KOPT-K1 (cell line): ENCODE measurements around the gene ZNF135.

Source experiments
- H3K27ac ChIP-seq: fragments of 200-600 bp; sonication (generic); 2 replicates; pipeline ENCODE4 v1.5.1; 2016; ENCODE audit warnings: antibody characterized with exemption, mild to moderate bottlenecking, low read depth, low read length; ENCODE audit not compliant: poor library complexity, severe bottlenecking
- H3K36me3 ChIP-seq: fragments of 200-600 bp; sonication (generic); 2 replicates; pipeline ENCODE4 v1.5.1; 2017; ENCODE audit warnings: antibody characterized with exemption, mild to moderate bottlenecking, low read length, moderate library complexity; ENCODE audit not compliant: insufficient read depth
- H3K9me3 ChIP-seq: fragments of 200-600 bp; sonication (generic); 2 replicates; pipeline ENCODE4 v1.5.1; 2017; ENCODE audit warnings: antibody characterized with exemption, low read length, mild to moderate bottlenecking; ENCODE audit not compliant: insufficient read depth, poor library complexity, severe bottlenecking

The ZNF135 gene

GRCh38 chr19:58040751-58041525 lies 18.1 kb upstream of the ZNF135 start:
- no peaks in the 10 kb centered on the region for H3K36me3 ChIP-seq
- H3K27ac ChIP-seq = no peak overlapping the region
- peaks cover 69% of the 10 kb centered on the region for H3K9me3 ChIP-seq

DNA sequence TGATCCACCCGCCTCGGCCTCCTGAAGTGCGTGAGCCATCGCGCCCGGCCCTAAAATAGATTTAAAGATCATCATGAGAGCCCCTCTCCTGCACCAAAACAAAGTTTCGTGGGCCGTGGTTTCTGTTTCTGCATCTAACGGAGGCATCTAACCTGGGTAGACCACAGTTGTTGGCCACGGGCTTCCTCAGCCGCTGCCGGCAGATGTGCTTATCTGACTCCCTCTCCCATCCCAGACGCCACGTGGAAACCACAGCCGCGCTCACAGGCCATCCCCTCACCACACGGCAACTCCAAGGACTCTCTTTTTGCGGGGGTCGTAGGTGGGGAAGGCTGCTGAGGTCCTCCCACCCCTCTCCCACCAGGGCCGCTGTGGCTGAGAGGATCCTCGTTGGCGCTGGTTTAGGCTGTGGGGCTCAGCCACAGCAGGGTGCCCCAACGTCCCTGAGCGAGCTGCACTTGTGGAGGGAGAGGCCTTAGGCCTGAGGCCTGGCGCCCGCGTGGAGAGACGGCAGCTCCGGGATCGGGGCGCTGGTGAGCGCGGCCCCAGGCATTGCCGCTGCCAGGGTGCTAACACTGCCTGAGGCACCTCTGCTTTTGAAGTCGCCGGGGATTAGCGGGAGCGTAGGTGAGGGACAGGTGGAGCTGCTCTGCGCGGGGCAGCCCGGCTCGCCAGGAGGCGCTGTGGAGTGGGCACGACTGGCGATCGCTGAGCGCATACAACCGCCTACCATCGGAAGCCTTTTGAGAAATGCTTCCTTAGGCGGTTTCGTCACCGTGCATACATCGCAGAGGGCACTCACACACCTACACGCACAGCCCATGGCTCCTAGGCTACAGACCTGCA lies 16.4 kb upstream of the ZNF135 start:
- Histone ChIP-seq H3K9me3 (peaks cover 84% of the 10 kb centered on the region), H3K36me3 (no peaks in the 10 kb centered on the region), H3K27ac (no peak overlapping the region)

DNA sequence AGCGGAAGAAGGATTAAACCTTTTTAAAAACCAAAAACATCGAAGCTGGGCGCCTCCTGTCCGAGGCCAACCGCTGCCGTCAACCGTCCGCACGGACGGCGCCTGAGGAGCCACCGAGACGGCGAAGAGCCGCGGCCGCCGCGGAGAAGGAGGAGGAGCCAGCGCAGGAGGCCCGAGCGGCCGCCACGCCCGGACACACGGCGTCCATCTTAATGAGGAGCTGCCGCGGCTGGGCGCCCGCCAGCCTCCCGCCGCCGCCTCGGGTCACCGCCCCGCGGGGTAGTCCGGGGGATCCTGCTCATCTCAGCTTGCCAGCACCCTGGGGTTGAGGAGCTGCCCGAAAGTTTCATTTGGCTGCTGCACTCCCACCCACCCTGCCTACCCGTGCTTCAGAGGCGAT lies 14.7 kb upstream of the ZNF135 start:
- H3K36me3 ChIP-seq = no peaks in the 10 kb centered on the region
- H3K9me3 ChIP-seq = peaks cover 89% of the 10 kb centered on the region
- H3K27ac ChIP-seq = no peak overlapping the region

DNA sequence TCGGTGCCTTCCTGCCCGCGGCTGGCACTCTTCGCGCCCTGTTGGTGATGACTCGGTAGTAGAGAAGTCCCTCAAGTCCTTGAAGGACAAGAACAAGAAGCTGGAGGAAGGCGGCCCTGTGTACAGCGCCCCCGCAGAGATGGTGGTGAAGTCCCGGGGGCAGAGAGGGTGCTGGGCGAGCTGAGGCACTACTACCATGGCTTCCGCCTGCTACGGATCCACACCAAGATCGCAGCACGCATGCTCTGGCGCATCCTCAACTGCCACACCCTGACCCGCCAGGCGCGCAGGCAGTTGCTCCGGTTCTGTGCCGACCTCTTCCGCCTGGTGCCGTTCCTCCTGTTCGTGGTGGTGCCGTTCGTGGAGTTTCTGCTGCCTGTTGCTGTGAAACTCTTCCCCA lies 14.2 kb upstream of the ZNF135 start:
- Histone ChIP-seq H3K27ac (no peak overlapping the region), H3K36me3 (no peaks in the 10 kb centered on the region), H3K9me3 (peaks cover 92% of the 10 kb centered on the region)

GRCh38 chr19:58045411-58046050 lies 13.6 kb upstream of the ZNF135 start:
- H3K9me3 ChIP-seq = peaks cover 89% of the 10 kb centered on the region
- no peaks in the 10 kb centered on the region for H3K36me3 ChIP-seq
- H3K27ac ChIP-seq = no peak overlapping the region

GRCh38 chr19:58046856-58047255 lies 12.2 kb upstream of the ZNF135 start:
- peaks cover 90% of the 10 kb centered on the region for H3K9me3 ChIP-seq
- H3K36me3 ChIP-seq = no peaks in the 10 kb centered on the region
- H3K27ac ChIP-seq = no peak overlapping the region

DNA sequence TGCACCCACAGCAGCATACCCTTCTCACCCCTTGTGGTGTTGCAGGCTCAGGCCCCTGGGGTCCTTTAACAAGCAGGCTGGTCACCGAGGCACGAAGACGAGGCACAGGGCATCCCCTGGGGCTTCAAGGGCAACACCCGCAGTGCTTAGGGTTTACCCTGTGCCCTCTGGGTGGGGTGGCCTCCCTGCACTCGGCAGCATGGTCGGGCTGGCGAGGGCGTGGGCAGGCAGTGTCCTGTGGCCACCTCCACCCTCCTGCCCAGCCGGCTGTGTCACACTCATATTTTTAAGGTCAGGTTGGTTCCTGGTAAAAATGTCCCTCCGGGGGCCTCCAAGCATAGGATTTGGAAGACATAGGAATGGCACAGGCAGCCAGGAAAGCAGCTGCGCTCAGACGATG lies 11.4 kb upstream of the ZNF135 start:
- Histone ChIP-seq H3K9me3 (peaks cover 92% of the 10 kb centered on the region), H3K36me3 (no peaks in the 10 kb centered on the region), H3K27ac (no peak overlapping the region)

DNA sequence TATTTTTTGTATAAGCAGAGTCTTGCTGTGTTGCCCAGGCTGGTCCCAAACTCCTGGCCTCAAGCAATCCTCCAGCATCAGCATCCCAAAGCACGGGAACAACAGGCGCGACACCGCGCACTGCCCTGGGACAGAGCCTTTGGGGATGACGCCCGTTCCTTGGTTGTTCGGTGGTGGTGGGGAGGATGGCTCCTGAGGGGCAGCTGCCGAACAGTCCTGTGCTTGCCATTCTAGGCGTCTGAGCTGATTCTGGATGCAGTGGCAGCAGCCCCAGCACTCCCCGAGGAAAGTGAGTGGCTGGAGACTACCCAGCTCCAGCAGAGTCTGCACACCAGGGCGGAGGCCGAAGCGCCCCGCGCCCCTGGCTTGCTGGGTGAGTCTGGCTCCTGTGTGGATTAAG lies 6.8 kb upstream of the ZNF135 start:
- Histone ChIP-seq H3K9me3 (peaks cover 92% of the 10 kb centered on the region), H3K36me3 (no peaks in the 10 kb centered on the region), H3K27ac (no peak overlapping the region)

DNA sequence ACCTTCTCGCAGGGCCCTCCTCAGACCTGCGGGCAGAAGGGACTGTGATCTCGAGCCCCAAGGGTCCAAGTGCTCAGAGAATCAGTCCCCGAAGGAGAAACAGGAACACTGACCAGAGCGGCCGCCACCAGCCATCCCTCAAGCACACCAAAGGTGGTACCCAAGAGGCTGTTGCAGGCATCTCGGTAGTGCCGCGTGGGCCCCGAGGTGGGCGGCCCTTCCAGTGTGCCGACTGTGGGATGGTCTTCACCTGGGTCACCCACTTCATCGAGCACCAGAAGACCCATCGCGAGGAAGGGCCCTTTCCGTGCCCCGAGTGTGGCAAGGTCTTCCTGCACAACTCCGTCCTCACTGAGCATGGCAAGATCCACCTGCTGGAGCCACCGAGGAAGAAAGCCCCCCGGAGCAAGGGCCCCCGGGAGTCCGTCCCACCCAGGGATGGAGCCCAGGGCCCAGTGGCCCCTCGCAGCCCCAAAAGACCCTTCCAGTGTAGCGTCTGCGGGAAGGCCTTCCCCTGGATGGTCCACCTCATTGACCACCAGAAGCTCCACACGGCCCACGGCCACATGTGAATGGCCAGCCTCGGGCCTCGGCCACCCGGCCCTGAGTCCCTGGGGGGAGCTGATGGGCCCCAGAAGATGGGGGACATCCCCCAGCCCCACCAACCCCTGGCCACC lies 5.5 kb upstream of the ZNF135 start:
- Histone ChIP-seq H3K9me3 (peaks cover 81% of the 10 kb centered on the region), H3K27ac (no peak overlapping the region), H3K36me3 (no peaks in the 10 kb centered on the region)

DNA sequence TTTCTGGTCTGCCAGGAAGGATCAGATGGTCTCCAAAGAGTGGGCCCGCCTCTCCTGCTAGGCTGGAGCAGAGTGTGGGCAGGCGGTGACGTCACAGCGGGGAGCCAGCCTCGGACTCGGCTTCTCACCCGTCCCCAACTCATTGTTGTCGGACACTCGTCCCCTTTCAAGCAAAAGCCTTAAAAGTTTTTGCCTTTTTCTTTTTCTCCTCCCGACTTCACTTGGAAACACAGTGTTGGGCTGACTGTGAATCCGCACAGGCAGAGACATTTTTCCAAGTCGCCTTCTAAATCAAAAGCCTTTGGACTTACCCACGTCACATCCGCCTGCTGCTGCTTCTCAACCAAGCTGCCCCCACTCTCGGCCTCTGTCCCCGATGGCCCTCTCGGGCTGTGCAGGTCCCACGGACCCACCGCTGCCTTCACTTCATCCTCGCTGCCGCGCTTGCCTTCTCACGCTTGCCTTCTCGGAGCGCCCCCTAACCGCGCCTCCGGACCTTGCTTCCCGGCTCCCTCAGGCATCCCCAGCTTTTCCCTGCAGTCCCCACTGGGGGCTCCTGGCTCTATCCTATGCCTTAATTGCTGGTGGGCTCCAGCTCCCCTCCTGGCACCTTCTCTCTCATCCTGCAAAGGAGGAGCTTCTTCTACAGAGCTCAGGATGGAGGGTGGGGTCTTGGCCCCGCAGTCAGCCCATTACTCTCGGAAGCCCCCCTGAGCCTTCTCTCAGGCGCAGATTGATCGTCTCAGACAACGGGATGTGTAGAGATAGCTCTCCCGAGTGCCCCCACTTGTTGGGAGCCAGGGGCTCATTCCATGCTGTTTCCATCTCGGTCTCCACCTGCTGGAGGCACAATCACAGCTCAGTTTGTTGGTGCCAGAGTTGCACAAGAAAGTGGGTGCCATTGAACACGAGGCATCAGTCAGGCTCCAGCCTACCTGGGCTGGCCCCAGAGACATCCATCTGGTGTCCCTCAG lies 3.9 kb upstream of the ZNF135 start:
- Histone ChIP-seq H3K36me3 (no peaks in the 10 kb centered on the region), H3K9me3 (peaks cover 82% of the 10 kb centered on the region), H3K27ac (no peak overlapping the region)

- H3K9me3 ChIP-seq = peaks cover 78% of the 10 kb centered on the region
- no peaks in the 10 kb centered on the region for H3K36me3 ChIP-seq
- H3K27ac ChIP-seq = no peak overlapping the region
Observed at GRCh38 chr19:58056261-58056660, 2.8 kb upstream of the ZNF135 start.

- Histone ChIP-seq H3K27ac (no peak overlapping the region), H3K9me3 (peaks cover 72% of the 10 kb centered on the region), H3K36me3 (no peaks in the 10 kb centered on the region)
Observed at GRCh38 chr19:58056861-58057260, 2.2 kb upstream of the ZNF135 start.

DNA sequence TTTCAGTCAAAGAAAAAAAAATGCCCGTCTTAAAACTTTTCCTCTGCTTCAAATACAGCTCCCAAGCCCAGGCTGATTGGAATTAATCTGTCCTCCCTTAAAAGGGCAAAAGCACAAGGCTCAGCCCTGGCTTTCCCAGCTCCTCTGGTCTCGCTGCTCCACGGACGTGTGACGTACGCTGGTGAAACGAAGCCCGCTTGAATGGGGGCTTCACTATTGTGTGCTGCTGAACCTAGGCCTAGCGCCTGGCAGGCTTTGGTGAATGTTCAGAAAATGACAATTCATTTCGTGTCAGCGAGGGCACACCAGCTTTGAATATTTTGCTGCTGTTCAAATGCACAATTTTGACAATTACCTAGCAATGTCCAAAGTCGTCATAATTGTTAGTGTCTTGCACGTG lies 615 bp upstream of the ZNF135 start:
- H3K36me3 ChIP-seq = no peaks in the 10 kb centered on the region
- H3K27ac ChIP-seq = no peak overlapping the region

DNA sequence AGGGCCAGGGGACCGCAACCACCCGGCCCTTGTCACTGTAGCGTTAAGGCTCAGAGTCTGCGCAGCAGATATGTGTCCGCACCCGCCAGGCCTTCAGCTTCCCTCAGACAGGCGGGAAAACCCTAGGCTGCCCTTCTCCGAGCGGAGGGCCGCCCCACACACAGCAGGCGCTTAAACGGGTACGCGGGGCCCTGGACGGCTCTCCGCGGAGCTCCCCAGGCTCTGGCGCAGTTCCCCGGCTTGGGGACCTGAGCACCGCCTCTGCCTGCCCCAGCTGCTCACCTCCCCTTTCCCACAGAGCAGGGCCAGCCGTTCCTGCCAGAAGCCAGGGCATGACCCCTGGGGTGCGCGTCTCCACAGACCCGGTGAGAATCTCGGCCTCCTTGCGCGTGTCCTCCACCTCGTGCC lies 593 bp downstream of the ZNF135 start:
- Histone ChIP-seq H3K27ac (no peak overlapping the region), H3K36me3 (no peaks in the 10 kb centered on the region), H3K9me3 (peaks cover 53% of the 10 kb centered on the region)

More for the DNA sequence above, 615 bp upstream of the ZNF135 start:
- H3K9me3 ChIP-seq = peaks cover 55% of the 10 kb centered on the region
